ENCODE data around the gene ELOA. TPM values are rescaled to one million over a fixed set of nuclear protein-coding genes. Genes with fewer than 3 reads are reported as not detected.
A peak's percentile ranks its signal among the peaks of the same experiment; 100 is the strongest.

Gene ELOA
- total and polyA plus RNA-seq, 2 of the 13 experiments (the other 11 are each of a cell fraction or from before 2014, with no cell fraction given) = 14.2 to 28.5 TPM

DNA sequence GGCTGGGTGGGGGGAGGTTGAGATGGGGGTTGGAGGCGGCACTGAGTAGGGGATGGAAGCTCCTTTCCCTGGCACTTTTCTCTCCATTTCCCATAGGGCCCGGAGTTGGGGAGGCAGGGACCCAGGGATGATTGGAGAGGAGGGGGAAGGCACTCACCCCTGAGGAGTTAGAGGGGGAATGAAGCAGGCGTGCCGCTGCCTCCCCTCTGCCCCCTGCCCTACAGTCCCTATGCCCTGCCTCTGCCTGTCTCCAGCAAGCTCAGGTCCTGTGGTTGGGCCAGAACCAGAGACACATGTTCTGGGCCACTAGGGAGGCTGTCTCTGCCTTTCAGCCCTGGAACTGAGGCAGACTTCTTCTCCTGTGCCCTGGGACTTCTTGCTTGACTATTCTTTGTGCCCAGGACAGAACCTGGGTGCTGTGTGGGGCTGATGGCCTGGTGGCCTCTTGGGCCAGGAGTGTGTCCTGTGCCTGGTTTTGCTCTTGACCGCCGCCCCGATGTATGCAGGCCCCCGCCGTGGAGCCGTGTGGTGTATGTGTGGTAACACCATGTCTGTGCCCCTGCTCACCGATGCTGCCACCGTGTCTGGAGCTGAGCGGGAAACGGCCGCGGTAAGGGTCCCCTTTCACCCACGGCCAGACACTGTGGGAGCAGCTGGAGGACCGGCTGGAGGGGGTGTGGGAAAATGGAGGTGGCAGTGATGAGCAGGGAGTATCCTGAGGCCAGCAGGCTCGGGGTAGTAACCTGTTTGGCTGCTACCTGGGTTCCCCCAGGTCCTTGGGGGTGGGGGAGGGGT, 49.1 kb downstream of the ELOA start:
- H3K79me2 ChIP-seq (ENCODE audit: insufficient read depth, low read length) = peaks cover 22% of the 10 kb centered on the region
- DNase-seq (ENCODE audit: low spot score) = no peak
- ChIA-PET CTCF (ENCODE audit: low intra/inter-chr PET ratio, low total read pairs) (no interaction called here), POLR2A (interaction anchor here (0.9 to 4.5 kb wide), 5 partner anchors 8 to 100 kb away, joined by 3 to 101 read pairs (median 11); partner anchors contain the start of genes GALE, PITHD1 and RPL11)
- no peak for ATAC-seq
- in situ Hi-C loops (cut with HindIII; ENCODE audit: extremely low pct_ligation_motif_present, low pct_unique_long_range_greater_than_20kb) = no loop called here
- H3K4me3 ChIP-seq (replicated peaks in 1 of 3; ENCODE audit: insufficient read depth in 1 of 3, low read depth in 2 of 3, low read length in 3 of 3) = peak overlapping the region; percentile 88 to 98 (median 97)
- peaks cover 34% of the 10 kb centered on the region for H3K4me1 ChIP-seq (ENCODE audit: insufficient read depth, low read length)
- WGBS (ENCODE audit: low lambda C conversion rate) = 84% methylated on average over 11 of the region's 19 CpGs
- H3K4me2 ChIP-seq (ENCODE audit: low read depth, low read length) = peak overlapping the region; percentile 99
- no peak for FAIRE-seq
- H3K27me3 ChIP-seq (ENCODE audit: control insufficient read depth in 1 of 2, insufficient read depth in 2 of 2, low read length in 2 of 2) = no peaks in the 10 kb centered on the region; a peak in 1 of 5 replicates
- intact Hi-C loops (cut with micrococcal nuclease; ENCODE audit: unreplicated experiment) = no loop called here
- H2AFZ ChIP-seq (ENCODE audit: low read length) = no peak overlapping the region
- TF ChIP-seq AGO2 (optimal IDR thresholded peaks at IDR 0.05; ENCODE audit: low read depth, low read length) (peak; percentile 44), NCOA2 (CRISPR knock-in tag; IDR thresholded peaks at IDR 0.05) (no peak), ZBTB38 (CRISPR knock-in tag; IDR thresholded peaks at IDR 0.05) (0 out of 2 replicates have a peak, but pooled peaks have one; percentile 25), FIP1L1 (IDR thresholded peaks at IDR 0.05; ENCODE audit: borderline replicate concordance, insufficient read depth, low read depth, low read length) (no peak)
- TF ChIP-seq, protein P1, sequence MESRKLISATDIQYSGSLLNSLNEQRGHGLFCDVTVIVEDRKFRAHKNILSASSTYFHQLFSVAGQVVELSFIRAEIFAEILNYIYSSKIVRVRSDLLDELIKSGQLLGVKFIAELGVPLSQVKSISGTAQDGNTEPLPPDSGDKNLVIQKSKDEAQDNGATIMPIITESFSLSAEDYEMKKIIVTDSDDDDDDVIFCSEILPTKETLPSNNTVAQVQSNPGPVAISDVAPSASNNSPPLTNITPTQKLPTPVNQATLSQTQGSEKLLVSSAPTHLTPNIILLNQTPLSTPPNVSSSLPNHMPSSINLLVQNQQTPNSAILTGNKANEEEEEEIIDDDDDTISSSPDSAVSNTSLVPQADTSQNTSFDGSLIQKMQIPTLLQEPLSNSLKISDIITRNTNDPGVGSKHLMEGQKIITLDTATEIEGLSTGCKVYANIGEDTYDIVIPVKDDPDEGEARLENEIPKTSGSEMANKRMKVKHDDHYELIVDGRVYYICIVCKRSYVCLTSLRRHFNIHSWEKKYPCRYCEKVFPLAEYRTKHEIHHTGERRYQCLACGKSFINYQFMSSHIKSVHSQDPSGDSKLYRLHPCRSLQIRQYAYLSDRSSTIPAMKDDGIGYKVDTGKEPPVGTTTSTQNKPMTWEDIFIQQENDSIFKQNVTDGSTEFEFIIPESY (CRISPR knock-in tag; IDR thresholded peaks at IDR 0.05) = peak; percentile 48; the same call in 1 of the 2 replicates
- no TSS peak for BruUV-seq (replicated peaks)
- peak overlapping the region; percentile 32 for H3K27ac ChIP-seq (ENCODE audit: extremely low read length, insufficient read depth, low read length)
- peaks cover 15 to 43% of the 10 kb centered on the region in 2 experiments; a peak in 4 of 5 replicates for H3K36me3 ChIP-seq (replicated peaks in 1 of 2; ENCODE audit: control insufficient read depth in 1 of 2, insufficient read depth in 2 of 2, low read length in 2 of 2)
- H3K9me3 ChIP-seq (ENCODE audit: low read length) = no peaks in the 10 kb centered on the region
- H4K20me1 ChIP-seq (ENCODE audit: insufficient read depth, low read length) = peaks cover 4% of the 10 kb centered on the region; the same call in 1 of the 2 replicates
- peak overlapping the region; percentile 88 for H3K9ac ChIP-seq (ENCODE audit: insufficient read depth, low read depth, low read length)
